Epithelial cell of proximal tubule (primary cell): ENCODE measurements around the gene AP1S3. TPM values are rescaled to one million over a fixed set of nuclear protein-coding genes. Genes with fewer than 3 reads are reported as not detected.
A peak's percentile ranks its signal among the peaks of the same experiment; 100 is the strongest.

Experiments used
- DNase-seq: peaks from one replicate; pipeline ENCODE4 v3.0.0-alpha.2; 2011; ENCODE audit warnings: low read depth
- H3K4me3 ChIP-seq: 2 replicates; pipeline ENCODE4 v1.5.1; 2011; ENCODE audit warnings: low read depth, mild to moderate bottlenecking, low read length
- CTCF ChIP-seq: conservative IDR thresholded peaks from 2 replicates; pipeline ENCODE4 v1.5.1; 2012; ENCODE audit warnings: low read depth, mild to moderate bottlenecking, low read length
- total RNA-seq: library from RNA; depleted of rRNA; stranded (reverse); fragments of >200 nt; gene quantifications from 2 replicates; pipeline ENCODE4 v1.2.3, GENCODE V29; 2015

The AP1S3 gene
- total RNA-seq, result 28.4 and 28.8 TPM in 2 replicates

- no peak for TF ChIP-seq CTCF
Measured at GRCh38 chr2:223837287-223838061, at the start of gene AP1S3. Gene AP1S3 (minus strand): TSS chr2:223837582. CDS start chr2:223837450, 132 bp downstream.

GRCh38 chr2:223887127-223887526 lies 49.7 kb upstream of the AP1S3 start:
- H3K4me3 ChIP-seq, result no peak overlapping the region
- TF ChIP-seq CTCF, result no peak
- no peak for DNase-seq

More at GRCh38 chr2:223837287-223838061, at the start of gene AP1S3:
- DNase-seq, result no peak
- peak within 1 kb of the TSS; percentile 74 for H3K4me3 ChIP-seq

GRCh38 chr2:223886726-223887125 lies 49.3 kb upstream of the AP1S3 start:
- DNase-seq, result no peak
- no peak overlapping the region for H3K4me3 ChIP-seq
- TF ChIP-seq CTCF, result no peak

- DNase-seq, result no peak
- no peak overlapping the region for H3K4me3 ChIP-seq
- no peak for TF ChIP-seq CTCF
Measured at GRCh38 chr2:223884399-223884798, 47.0 kb upstream of the AP1S3 start.

- H3K4me3 ChIP-seq, result no peak overlapping the region
- DNase-seq, result no peak
- no peak for TF ChIP-seq CTCF
Measured at GRCh38 chr2:223882715-223883114, 45.3 kb upstream of the AP1S3 start.

- TF ChIP-seq CTCF, result no peak
- no peak overlapping the region for H3K4me3 ChIP-seq
- DNase-seq, result no peak
Measured at GRCh38 chr2:223880796-223881195, 43.4 kb upstream of the AP1S3 start.
